HepG2 (cell line): ENCODE measurements around the gene SLC38A3. TPM values are rescaled to one million over a fixed set of nuclear protein-coding genes. Genes with fewer than 3 reads are reported as not detected.

Experiments used
- CBX2 ChIP-seq, 2 experiments: fragments of 200-600 bp in 1 of 2; sonication (generic); formaldehyde crosslinking in 1 of 2; IDR thresholded peaks; 2 replicates each; pipeline versions ENCODE4 v1.7.0 to v1.8.1; 2018 to 2022; ENCODE audit warnings: low read depth in 2 of 2, low read length in 1 of 2, mild to moderate bottlenecking in 1 of 2, missing genetic modification reagents in 1 of 2
- DPF2 ChIP-seq: sonication (generic); formaldehyde crosslinking; IDR thresholded peaks from 2 replicates; pipeline ENCODE4 v1.4.0; 2020; ENCODE audit warnings: mild to moderate bottlenecking, low read depth, missing genetic modification reagents, borderline replicate concordance
- GABPA ChIP-seq, 2 experiments: IDR thresholded peaks; 2 replicates each; pipeline ENCODE4 v1.6.1; 2011 to 2016; ENCODE audit warnings: low read depth in 2 of 2, low read length in 1 of 2, missing biosample characterization in 1 of 2, missing genetic modification characterization in 1 of 2
- ONECUT2 ChIP-seq: sonication (generic); formaldehyde crosslinking; IDR thresholded peaks from 2 replicates; pipeline ENCODE4 v1.4.0; 2020; ENCODE audit warnings: missing genetic modification reagents
- PREB ChIP-seq: sonication (generic); formaldehyde crosslinking; IDR thresholded peaks from 2 replicates; pipeline ENCODE4 v1.4.0; 2020; ENCODE audit warnings: missing genetic modification reagents
- SIX1 ChIP-seq: sonication (generic); formaldehyde crosslinking; IDR thresholded peaks from 2 replicates; pipeline ENCODE4 v1.4.0; 2020; ENCODE audit warnings: missing genetic modification reagents, borderline replicate concordance
- SMYD3 ChIP-seq: sonication (generic); formaldehyde crosslinking; IDR thresholded peaks from 2 replicates; pipeline ENCODE4 v1.8.1; 2023; ENCODE audit warnings: mild to moderate bottlenecking, missing genetic modification reagents
- TCF12 ChIP-seq, 2 experiments: fragments of 450-650 bp in 1 of 2; sonication (generic) in 1 of 2; formaldehyde crosslinking in 1 of 2; IDR thresholded peaks; 2 replicates each; pipeline versions ENCODE4 v1.6.1 to v1.8.0; 2017 to 2022; ENCODE audit warnings: antibody characterized with exemption in 1 of 2, mild to moderate bottlenecking in 1 of 2, missing genetic modification reagents in 1 of 2, moderate library complexity in 1 of 2
- TMF1 ChIP-seq: sonication (generic); formaldehyde crosslinking; IDR thresholded peaks from 2 replicates; pipeline ENCODE4 v1.8.1; 2022; ENCODE audit warnings: low read depth, missing genetic modification reagents
- ZNF160 ChIP-seq: sonication (generic); formaldehyde crosslinking; IDR thresholded peaks from 2 replicates; pipeline ENCODE4 v1.8.0; 2022; ENCODE audit warnings: mild to moderate bottlenecking, inconsistent platforms, missing genetic modification reagents
- ZNF253 ChIP-seq: sonication (generic); formaldehyde crosslinking; IDR thresholded peaks from 2 replicates; pipeline ENCODE4 v1.8.0; 2022; ENCODE audit warnings: mild to moderate bottlenecking, missing genetic modification reagents, borderline replicate concordance
- ZNF646 ChIP-seq: sonication (generic); formaldehyde crosslinking; IDR thresholded peaks from 2 replicates; pipeline ENCODE4 v1.9.0; 2021; ENCODE audit warnings: mild to moderate bottlenecking, missing genetic modification reagents
- ZNF766 ChIP-seq: sonication (generic); formaldehyde crosslinking; IDR thresholded peaks from 2 replicates; pipeline ENCODE4 v1.5.0; 2020; ENCODE audit warnings: missing genetic modification reagents, borderline replicate concordance
- polyA plus RNA-seq, 8 experiments: library from polyadenylated mRNA; depleted of rRNA in 3 of 8; stranded (reverse) in 7 of 8; unstranded in 1 of 8; fragments of >200 nt; fragmentation: Illumina TruSeq in 4 of 8; extraction: Trizol in 4 of 8; gene quantifications; 2 replicates each; pipeline versions ENCODE4 v1.2.1 to v1.2.3, GENCODE V29; 2011 to 2016; ENCODE audit warnings: low read depth in 4 of 8, missing spikeins in 1 of 8, mixed read lengths in 1 of 8; ENCODE audit not compliant: insufficient read depth in 1 of 8
- total RNA-seq, 5 experiments: library from RNA; depleted of rRNA; stranded (reverse); fragments of >200 nt; fragmentation: Illumina TruSeq; extraction: Trizol; gene quantifications; 2 replicates each; pipeline ENCODE4 v1.2.3, GENCODE V29; 2016; ENCODE audit warnings: low read depth in 1 of 5
- TF ChIP-seq, protein P1 (sequence below): sonication (generic); formaldehyde crosslinking; IDR thresholded peaks from 2 replicates; pipeline ENCODE4 v1.4.0; 2020; ENCODE audit warnings: missing genetic modification reagents, mild to moderate bottlenecking, borderline replicate concordance

SLC38A3 gene
- total and polyA plus RNA-seq, 2 of the 13 experiments (the other 11 are each of a cell fraction or from before 2014, with no cell fraction given): 29.8 to 164 TPM

DNA sequence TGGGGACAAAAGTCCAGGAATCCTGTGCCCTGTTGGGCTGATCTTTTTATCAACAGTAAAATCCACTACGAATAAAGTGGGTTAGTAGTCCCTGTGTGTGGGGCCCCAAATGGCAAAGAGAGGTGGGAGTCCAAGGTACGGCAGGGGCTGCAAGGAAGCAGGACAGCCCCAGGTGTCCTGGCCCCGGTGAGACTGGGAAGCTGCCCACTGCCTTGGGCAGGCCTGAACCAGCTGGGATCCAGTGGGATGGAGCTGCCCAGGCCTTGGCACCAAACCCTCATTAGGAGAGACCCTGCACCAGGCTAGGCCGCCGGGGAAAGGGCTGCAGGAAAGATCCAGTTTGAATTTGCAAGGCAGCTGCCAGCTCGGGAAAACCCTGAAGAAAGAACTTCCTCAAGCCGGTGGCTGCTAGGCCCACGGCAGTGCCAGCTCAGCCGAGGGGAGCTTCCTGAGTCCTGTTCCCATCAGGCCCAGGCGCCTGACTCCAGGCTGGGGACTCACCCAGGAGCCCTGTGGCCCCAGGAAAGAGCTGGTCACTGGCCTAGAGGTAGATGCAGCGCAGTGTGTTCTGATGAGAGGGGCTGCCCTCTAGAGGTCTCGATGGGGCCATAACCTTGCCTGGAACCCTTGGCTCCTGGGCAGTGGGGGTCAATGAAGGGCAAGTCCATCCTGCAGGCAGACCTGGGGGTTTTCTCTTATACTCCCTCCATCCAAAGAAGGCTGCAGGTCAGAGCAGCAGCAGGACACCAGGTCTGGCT lies 16.5 kb downstream of the SLC38A3 start (continued):
- TF ChIP-seq ZNF646 (CRISPR knock-in tag): no peak
- TF ChIP-seq, protein P1, sequence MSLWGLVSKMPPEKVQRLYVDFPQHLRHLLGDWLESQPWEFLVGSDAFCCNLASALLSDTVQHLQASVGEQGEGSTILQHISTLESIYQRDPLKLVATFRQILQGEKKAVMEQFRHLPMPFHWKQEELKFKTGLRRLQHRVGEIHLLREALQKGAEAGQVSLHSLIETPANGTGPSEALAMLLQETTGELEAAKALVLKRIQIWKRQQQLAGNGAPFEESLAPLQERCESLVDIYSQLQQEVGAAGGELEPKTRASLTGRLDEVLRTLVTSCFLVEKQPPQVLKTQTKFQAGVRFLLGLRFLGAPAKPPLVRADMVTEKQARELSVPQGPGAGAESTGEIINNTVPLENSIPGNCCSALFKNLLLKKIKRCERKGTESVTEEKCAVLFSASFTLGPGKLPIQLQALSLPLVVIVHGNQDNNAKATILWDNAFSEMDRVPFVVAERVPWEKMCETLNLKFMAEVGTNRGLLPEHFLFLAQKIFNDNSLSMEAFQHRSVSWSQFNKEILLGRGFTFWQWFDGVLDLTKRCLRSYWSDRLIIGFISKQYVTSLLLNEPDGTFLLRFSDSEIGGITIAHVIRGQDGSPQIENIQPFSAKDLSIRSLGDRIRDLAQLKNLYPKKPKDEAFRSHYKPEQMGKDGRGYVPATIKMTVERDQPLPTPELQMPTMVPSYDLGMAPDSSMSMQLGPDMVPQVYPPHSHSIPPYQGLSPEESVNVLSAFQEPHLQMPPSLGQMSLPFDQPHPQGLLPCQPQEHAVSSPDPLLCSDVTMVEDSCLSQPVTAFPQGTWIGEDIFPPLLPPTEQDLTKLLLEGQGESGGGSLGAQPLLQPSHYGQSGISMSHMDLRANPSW (CRISPR knock-in tag): no peak
- TF ChIP-seq SMYD3 (CRISPR knock-in tag): no peak
- no peak for TF ChIP-seq GABPA (IDR thresholded peaks at IDR 0.05; ENCODE audit: low read depth, low read length)
- TF ChIP-seq GABPA (CRISPR knock-in tag; IDR thresholded peaks at IDR 0.05; ENCODE audit: low read depth): 0 out of 2 replicates have a peak, but pooled peaks have one; percentile 4
- 0 out of 2 replicates have a peak, but pooled peaks have one; percentile 61 for TF ChIP-seq TMF1 (CRISPR knock-in tag)
- no peak; the same call in 1 of the 2 replicates for TF ChIP-seq DPF2 (CRISPR knock-in tag)
- no peak for TF ChIP-seq ZNF160
- TF ChIP-seq PREB (CRISPR knock-in tag): no peak
- TF ChIP-seq SIX1 (CRISPR knock-in tag): no peak
- no peak for TF ChIP-seq TCF12 (IDR thresholded peaks at IDR 0.05)
- TF ChIP-seq TCF12 (CRISPR knock-in tag; IDR thresholded peaks at IDR 0.05): no peak
- TF ChIP-seq CBX2 (IDR thresholded peaks at IDR 0.05; ENCODE audit: low read depth, low read length): no peak
- TF ChIP-seq CBX2 (CRISPR knock-in tag; IDR thresholded peaks at IDR 0.05; ENCODE audit: low read depth): no peak
- TF ChIP-seq ONECUT2 (CRISPR knock-in tag): no peak
- no peak for TF ChIP-seq ZNF253 (CRISPR knock-in tag)
- TF ChIP-seq ZNF766 (CRISPR knock-in tag): no peak
